ENCODE results near the gene TIMM22.
"Not testable (repeated sequence)": the region's sequence is repeated elsewhere in the genome, so short reads cannot be mapped to it uniquely, and the experiment has no call there.

Gene TIMM22

DNA sequence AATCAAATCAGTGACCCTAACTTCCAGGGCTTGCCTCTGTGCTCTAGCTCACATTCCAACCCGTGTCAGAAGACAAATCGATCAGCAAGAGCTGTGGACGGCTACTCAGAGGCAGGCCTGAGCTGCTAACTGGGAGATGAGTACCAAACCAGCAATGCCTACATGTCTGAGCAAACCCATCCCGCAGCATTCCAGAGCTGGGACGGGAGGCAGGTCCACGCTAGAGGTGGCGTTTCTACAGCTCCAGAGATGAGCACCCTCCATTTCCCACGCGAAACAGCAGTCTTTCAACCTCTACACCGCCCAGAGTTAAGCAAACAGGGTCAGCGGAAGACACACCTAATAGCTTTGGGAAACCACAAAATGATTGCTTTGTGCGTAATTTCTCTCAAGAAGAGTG lies 23.9 kb upstream of the TIMM22 start:
- no peak for ATAC-seq

DNA sequence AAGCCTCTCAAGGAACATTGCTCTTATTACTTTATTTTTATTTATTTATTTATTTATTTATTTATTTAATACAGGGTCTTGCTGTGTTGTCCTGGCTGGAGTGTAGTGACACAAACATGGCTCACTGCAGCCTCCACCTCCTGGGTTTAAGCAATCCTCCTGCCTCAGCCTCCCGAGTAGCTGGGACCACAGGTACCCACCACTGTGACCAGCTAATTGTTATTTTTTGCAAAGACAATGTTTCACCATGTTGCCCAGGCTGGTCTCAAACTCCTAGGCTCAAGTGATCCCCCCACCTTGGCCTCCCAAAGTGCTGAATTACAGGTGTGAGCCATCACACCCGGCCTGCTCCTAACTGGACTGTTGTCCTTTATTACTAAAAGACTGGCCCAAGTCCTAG lies 22.2 kb upstream of the TIMM22 start:
- ATAC-seq: not testable (repeated sequence)

DNA sequence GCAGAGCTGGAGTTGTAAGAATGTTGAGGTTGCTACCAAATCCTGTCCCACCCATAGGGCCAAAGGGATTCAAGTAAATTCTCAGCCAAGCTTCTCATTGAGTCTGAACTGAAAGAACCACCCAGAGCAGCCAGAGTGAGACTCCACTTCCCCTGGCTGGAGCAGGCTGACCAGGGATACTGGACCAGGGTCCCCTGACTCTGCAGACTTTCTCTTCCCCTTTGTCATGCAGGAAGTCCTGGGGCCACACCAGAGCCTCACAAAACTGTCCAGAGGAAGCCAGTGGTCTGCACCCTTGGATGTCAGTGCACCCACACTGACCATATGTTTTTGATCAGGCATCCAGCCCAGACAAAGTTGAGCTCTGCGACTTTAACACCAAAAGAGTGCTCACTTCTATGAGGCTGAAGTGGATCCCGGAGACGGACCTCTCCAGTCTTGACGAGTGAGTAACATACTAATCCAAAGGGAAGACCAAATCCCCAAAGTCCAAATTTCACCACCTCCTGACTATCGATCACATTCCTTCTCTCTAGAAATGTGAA lies 21.5 kb upstream of the TIMM22 start:
- no peak for ATAC-seq

DNA sequence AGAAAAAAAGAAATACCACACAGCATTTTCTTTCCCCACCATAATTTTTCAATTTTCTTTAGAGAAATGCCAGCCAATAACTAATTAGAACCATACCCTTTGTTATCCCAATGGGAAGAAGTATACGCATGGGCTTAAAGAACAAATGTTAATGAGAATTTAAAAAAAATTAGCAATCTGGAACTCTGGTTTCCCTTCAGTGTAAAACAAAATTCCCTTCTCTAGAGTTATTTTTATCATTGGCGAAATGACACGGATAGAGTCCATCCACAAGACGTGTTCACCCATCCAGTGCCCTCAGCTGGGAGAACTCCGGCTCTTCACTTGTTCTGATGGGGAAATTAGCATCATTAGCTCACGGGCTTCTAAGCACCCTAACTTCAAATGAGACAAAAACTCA lies 20.6 kb upstream of the TIMM22 start:
- ATAC-seq: no peak

DNA sequence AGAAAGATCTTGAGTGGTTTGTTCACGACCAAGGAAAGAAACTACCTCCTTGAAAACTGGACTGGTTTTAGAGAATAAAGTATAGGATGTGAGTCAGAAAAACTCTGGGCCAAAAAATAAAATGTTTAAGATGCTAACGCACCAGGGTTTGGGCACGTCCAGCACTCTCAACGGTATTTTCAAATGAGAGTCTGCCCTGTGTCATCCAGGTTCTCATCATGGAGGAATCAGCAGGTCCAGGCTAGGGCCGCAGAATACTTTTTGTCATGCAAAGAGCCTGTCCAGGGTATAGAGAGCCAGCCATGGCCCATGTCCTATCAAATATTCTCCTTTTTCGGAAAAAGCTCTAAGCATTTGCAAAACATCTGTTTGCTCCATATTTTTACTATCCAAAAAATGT lies 19.8 kb upstream of the TIMM22 start:
- ATAC-seq: no peak

DNA sequence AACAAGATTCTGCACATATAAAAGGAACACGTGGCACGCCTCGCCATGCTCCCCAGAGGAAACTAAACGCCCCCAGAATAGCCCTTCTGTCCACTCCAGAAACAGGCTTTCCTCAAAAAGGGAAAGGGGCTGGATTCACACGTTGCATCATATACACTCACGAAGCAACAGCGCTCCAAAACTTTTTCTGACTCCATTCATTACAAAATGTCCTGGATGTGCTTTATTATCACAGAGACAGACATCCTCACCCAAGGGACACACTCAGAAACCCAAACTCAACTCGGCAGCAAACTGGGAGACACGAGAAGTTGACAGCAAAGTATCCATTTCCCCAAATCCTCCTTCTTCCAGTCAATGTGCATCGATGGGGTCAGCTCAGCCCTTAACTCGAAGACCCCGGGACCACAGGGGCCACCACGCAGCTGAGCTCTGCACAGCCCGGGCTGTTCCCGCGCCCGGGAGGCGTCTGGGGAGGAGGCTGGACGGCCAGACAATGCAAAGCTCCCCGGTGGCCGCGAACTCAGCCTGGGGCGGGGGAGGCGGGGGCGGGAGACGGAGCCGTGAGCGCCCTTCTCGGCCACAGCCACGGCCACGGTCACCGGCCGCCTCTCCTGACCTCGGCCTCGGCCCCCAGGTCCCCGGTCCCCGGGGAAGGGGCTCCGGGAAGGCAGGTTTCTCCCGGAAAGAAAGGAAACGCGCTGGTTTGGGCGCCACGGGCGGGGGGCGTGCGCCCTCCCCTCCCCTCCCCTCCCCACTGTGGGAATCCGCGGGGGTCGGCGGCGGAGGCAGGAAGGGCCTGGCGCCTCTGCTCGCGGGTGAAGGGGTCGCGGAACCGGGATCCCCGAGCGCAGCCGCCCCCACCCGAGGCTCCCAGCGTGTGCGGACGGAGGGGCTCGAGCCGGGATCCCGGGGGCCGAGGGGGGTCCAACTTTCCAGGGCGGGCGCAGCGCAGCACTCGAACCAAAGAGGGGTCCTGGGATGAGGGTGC lies 18.5 kb upstream of the TIMM22 start:
- no peak for ATAC-seq

DNA sequence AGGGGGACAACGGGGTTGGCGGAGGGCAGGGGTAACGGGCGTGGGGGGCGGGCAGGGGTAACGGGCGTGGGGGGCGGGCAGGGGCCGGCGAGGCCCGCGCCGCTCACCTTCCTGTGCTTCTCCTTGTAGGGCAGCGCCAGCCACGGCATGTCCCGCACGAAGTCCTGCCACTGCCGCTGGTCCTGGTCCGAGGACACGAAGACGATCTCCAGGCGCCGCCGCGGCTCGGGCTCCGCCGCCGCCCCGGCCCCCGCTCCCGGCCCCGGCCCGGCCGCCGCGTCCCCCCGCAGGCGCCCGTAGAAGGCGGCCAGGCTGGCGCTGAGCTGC lies 17.8 kb upstream of the TIMM22 start:
- ATAC-seq: peak in 1 of 2 donors; percentile 53

DNA sequence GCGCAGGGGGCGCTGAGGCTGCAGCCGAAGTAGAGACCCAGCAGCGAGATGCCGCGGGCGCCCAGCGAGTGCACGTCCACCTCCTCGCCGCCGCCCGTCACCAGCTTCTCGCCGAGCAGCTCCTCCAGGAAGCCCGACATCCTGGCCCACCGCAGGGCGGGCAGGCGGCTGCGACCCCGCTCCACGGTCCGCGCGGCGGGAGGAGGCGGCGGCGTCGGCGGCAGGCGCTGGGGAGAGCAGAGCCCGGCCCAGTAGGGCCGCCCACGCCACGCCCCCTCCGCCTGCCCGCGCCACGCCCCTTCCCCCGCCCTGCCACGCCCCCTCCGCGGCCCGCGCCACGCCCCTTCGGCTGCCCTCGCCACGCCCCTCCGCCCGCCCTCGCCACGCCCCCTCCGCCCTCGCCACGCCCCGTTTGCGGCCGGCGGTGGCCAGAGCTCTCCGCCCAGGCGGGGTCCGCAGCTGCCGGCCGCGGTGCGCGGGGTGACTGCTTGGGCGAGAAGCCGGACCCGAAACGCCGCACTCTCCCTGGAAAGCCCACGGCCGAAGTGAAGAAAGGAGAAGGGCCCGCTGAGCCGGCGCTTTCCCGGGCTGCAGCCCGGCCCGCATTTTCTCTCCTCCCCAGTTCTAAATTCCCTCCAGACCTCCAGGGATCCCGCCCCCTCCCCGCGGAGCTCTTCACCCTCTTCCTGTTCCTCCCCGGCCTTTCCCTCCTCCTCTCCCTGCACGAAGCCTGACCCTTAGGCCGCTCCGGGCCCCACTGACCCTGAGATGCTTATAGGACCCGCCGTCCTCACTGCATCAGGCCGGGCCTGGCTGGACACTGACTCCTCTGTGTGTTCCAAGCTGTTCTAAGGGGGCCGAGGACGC lies 17.2 kb upstream of the TIMM22 start, which contains the start of gene NXN:
TSS of gene NXN (minus strand) at position 238 of the 867 bp plus-strand sequence.
- ATAC-seq: peak; percentile 75 to 79

DNA sequence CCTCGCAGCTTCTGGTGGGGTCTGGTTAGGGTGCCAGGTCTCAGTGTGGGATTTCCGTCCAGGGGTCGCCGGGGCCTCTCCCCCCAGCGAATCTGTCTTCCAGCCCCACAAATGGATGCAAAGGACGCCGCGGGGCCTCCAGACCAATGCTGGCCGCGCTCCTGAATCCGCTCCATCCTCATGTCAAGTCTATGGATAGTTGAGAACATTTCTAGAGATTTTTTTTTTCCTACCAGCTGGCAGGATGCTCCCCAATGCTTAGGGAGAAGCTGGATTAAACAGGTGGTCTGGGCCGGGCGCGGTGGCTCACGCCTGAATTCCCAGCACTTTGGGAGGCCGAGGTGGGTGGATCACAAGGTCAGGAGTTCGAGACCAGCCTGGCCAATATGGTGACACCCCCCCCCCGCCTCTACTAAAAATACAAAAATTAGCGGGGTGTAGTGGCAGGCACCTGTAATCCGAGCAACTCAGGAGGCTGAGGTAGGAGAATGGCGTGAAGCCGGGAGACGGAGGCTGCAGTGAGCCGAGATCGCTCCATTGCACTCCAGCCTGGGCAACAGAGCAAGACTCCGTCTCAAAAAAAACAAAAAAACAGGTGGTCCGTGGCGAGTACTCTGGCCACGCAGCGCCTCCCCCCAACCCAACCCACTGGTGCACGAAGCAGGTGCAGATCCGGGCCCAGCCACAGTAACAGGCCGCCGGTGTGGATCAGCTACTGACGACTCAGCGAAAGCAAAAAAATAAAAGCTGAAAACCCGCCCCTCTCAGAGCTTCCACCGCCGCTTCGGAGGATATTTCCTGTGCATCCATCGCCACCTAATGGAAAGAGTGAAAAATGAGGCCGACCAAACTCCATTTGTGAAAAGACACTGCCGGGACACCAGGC lies 16.3 kb upstream of the TIMM22 start:
- peak; percentile 77 to 81 for ATAC-seq

DNA sequence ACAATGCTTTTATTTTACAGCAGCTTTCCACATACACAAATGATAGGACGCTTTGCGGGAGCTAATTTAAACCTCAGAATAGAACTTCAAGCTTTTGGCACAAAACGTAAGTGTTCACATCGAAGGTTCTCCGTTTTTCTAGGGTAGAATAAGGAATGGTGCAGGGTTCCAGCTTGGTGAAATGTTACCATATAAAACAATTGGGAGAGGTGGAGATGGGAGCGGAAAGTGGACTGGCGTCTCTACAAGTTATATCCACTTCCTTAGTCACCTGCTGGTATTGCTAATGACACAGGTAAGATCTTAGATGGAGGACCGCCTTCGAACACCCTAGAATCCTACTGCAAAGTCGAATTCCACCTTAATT lies 15.7 kb upstream of the TIMM22 start:
- ATAC-seq: no peak

DNA sequence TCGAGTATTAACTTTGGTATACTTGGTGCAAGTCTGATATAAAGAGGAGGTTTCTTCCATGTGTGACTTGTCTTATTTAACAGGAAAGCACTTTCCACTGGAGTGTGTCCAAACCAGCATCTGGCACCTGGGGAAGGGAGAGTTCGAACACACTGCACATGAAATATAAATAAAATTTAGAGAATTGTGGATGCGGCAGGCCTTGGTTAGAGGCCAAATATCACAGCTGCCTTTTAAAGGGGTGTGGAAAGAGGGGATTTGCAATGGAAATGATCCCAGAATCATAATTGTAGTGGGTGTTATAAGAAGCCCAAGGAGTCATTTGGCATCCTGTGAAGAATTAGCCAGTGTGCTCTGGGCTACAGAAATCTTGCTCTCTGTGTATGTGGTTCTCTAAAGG lies 13.0 kb upstream of the TIMM22 start:
- no peak for ATAC-seq

DNA sequence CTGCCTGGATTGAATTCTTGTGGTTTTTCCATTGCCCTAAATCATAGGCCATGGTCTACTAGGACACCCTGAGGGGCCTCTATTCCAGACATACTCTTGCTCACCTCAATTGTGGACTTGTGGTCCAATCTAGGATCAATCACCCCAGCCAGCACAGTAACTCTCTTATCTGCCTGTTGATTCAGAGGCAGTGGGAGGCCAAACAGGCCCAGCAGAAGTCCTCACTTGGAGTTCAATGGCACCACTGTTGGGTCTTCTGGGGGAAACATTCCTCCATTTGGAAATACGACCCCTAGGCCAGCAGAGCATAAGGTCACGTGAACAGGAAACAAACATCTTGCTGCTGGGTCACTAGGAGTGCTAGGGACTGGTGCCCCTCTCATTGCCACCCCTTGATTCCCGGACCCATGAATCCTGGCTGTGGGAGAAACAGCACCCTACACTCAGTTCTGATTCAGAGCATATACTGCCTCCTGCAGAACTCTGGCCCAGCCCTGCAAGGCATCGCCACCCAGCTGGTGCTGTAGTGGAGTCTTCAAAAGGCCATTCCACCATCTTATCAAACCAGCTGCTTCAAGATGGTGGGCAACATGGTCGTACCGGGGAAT lies 10.5 kb upstream of the TIMM22 start:
- no peak for ATAC-seq

DNA sequence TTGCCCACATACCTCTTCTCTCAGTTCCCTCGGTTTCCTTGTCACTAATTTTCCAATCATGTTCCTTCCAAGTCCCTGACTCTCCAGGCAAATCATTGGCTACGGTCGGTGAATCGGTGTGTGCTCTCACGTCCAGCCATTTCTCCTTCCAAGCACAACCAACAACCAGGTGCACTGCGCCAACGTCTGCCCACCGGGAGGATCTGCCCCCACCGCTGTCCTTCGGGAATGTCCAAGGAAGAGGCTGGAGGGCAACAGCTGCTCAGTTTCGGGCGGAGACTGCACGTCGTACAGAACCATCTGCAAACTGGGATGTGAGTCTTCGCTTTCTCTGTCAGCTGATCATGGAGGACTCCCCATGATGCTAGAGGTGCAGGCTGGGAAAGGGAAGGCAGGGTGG lies 9.0 kb upstream of the TIMM22 start:
- no peak for ATAC-seq

DNA sequence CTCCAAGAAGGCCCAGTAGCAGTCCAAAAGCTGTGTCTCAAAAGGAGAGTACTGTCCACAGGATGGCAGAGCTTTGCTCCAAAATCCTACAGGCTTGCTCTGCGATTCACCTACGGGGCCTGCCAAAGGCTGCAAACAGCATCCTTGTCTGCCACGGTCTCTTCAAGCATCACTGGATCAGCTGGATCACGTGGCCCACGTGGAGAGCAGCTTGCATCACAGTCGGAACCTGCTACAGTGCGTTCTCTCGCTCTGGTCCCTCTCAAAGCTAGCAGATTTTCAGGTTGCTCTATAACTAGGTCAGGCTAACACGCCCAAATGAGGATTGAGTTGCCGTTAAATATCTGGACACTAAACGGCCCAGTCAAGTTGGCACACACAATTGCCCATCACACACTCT lies 8.4 kb upstream of the TIMM22 start:
- no peak for ATAC-seq

DNA sequence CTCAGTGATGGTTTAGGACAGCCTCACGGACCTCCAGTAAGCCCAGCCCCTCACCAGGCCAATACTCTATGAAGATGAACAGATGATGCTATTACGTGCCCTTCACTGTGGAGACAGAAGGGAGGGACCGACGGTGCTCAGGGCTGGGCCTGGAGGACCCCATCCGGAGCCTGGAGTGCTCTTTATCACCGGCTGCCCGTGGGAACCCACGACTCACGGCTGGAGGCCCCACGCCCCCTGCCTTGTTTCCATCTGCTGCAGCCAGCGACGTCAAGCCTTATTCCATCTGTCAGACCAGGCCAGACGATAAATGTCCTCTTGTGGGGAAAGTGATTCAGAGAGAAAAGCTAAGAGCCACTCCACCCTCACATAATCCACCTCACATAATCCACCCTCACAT lies 4.0 kb upstream of the TIMM22 start:
- no peak for ATAC-seq

DNA sequence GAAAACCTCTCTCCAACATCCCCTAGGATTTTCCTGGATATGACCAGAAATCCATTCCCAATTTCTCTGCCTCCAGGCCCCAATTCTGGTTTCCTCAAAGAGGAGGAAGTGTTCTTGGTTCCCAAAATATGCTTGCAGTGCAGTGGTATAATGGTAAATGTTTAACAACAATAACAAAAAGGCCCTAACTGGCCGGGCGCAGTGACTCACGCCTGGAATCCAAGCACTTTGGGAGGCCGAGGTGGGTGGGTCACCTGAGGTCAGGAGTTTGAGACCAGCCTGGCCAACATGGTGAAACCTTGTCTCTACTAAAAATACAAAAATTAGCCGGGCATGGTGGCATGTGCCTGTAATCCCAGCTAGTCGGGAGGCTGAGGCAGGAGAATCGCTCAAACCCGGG lies 1.6 kb upstream of the TIMM22 start:
- not testable (repeated sequence) for ATAC-seq

DNA sequence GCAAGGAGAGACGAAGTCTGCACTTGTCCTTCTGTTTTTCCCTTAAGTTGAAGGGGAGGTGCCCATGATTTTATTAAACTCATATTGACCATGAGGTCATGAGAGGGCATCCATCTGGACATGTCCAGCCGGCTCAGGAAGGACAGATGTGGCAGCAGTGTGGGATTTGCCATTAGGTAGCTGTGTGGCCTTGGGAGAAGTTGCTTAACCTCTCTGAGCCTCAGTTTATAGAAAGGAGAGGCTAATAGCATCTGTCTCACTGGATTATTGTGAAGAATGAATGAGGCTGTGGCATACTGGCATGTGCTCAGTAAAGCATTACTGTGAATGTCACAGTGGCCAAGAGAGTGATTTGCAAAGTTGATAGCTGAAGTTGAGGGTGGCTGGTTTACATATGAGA lies 1.2 kb downstream of the TIMM22 start:
- no peak for ATAC-seq

DNA sequence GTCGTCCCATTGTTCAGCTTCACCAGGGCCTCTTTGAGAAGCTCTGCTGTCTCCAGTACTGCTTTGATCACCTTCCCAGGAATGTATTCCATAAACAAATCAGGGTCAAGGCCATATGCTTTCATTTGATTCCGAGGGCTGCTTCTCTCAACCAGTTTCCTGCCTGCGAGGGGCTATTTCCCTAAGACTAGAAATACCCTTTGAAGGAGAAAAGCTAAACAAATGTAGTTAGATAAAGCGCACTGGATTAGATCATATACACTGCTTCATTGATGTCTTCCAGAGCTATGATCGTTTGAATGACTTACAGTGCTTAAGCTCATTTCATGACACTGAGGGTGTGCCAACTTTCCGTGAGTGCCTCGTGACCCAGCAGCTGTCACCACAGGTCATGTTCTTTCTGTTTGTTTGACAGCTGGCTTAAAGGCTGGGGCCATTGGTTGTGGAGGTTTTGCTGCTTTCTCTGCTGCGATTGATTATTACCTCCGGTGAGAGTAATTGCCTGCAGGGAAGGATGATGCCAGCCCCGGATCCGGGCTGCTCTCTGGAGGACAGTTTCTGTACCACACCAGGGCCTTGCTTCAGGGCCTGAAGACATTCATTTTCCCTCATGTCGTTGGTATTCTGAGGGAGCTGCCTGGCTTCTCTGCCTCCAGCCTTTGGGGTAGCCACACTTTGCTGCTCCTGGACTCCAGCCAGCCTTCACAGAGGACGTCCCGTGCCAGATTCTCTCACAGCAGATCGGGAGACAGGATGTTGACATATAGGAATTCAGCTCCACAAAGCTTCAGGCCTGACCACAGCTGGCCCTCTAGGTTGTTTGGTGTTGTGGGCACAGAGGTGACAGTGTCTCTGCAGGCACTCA lies 3.9 kb downstream of the TIMM22 start:
- no peak for ATAC-seq

DNA sequence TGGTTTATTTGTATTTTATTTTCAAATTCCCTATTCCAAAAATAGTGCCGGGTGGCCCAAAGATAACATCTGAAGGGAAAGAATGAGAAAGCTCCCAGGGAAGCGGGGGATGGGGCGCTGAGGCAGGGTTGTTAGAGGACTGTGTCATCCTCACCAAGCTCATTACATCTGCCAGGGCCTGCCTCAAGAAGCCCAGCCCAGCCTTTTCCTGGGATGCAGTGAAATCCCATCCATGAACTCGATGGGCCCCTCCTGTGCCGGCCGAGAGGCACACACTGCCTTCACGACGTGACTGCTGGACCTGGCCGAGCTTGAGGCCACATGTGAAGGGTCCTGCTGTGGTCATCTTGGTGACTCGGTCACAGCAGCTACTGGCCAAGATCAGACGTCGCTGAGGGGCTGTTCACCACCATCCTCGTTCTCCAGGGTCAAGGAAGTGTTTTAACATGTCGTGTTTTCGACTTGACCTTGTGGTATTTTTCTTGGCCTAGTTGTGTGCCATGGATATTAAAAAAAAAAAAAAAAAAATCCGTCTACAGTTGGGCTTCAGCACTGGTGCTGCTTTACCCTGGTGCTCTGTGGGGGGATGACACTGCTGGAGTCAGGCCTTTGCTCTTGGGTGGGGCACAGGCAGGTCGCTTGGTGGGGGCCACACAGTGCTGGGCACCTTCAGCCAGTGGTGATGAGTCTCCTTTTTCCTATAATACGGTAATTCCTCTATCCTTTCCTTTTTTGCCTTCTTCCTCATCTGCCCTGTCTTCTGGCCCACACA lies 4.9 kb downstream of the TIMM22 start:
- ATAC-seq: no peak

DNA sequence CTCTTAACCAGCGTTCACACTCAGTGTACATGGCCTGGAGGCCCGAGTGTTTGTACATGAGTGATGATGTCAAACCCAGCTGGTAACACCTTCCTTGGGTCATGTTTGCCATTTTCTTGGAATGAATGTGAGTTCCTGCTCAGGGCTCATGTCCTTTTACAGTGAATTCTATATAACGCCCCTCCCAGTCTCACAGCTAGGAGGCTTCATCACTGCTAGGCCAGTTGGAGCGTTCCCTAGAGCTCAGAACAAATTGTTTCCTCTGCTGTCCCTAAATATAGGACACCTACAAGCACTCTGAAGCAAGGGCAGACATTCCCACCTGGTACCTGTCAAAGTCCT lies 5.5 kb downstream of the TIMM22 start:
- no peak for ATAC-seq

Data from activated CD4-positive, CD25-positive, alpha-beta regulatory T cell treated with anti-CD3 and anti-CD28 coated beads, Interleukin-2, amount 50 U/mL, for 24 hours (primary cell).